GM21447 (cell line): Measurements from ENCODE around the gene MGP.

ENCODE experiments used
- ATAC-seq: cut with Tn5 transposase; IDR thresholded peaks from one replicate; pipeline ENCODE4 v1.9.1; 2021; ENCODE audit not compliant: unreplicated experiment

The MGP gene

GRCh38 chr12:14868916-14869506 lies 16.6 kb downstream of the MGP start:
- no peak for ATAC-seq

DNA sequence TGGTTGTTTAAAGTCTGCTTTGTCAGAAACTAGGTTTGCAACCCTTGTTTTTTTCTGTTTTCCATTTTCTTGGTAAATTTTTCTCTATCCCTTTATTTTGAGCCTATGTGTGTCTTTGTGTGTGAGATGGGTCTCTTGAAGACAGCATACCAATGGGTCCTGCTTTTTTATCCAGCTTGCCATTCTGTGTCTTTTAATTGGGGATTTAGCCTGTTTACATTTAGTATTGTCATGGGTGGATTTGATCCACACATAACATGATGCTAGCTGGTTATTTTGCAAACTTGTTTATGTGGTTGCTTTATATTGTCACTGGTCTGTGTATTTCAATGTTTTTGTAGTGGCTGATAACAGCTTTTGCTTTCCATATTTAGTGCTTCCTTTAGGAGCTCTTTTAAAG lies 25.2 kb downstream of the MGP start:
- no peak for ATAC-seq

- ATAC-seq, result no peak
These were observed 27.1 kb downstream of the MGP start for GRCh38 chr12:14858513-14858912.

GRCh38 chr12:14854586-14855183 lies 31.0 kb downstream of the MGP start:
- no peak for ATAC-seq

GRCh38 chr12:14853961-14854360 lies 31.7 kb downstream of the MGP start:
- no peak for ATAC-seq

GRCh38 chr12:14852880-14853279 lies 32.8 kb downstream of the MGP start:
- no peak for ATAC-seq

- peak; percentile 73 for ATAC-seq
These were observed 34.6 kb downstream of the MGP start for GRCh38 chr12:14850929-14851663.

DNA sequence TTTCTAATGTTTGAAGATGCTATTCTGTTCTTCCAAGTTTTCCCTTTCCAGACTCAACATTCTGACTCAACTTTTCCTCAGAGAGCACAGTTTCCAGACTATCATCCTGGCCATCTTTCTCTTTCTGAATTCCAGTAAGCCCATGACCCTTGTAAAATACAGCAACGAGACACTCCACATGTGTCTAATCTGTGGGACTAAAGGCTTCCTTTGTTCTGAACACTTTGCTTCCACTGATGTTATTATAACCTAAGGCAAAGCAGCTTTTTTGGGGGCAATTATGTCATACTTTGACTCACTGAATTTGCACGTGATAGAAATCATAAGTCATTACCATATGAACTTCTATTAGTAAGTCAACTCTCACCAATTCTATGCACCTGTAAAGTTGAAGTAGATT lies 36.0 kb downstream of the MGP start:
- ATAC-seq, result no peak

DNA sequence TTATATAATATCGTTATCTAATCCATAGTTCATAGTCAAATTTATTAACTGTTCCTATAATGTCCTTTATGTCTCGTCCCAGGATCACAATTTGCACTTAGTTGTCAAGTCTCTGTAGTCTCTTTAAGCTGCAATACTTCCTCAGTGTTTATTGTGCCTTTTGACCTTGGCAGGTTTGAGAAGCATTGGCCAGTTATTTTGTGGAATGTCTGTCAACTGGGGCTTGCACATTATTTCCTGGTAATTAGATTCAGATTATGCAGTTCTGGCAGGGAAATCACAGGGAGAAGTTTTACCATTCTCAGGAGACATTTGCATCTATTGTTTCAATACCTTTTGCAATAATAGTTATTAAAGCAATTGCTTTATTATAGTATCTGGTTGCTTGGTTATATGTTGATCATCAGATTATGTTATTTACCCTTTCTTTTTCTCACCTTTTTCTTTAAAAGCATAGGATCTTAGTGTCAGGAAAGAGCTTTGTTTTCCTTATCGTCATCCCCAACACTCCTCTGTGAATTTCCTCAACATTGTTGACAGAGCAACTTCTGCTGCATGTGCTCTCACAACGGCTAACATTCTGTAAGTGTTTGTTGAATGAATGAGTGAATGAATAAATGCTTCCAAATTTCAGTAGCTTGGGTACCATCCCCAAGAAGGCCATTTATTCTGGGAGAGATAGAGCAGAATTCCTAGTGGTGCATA lies 38.6 kb downstream of the MGP start:
- no peak for ATAC-seq

DNA sequence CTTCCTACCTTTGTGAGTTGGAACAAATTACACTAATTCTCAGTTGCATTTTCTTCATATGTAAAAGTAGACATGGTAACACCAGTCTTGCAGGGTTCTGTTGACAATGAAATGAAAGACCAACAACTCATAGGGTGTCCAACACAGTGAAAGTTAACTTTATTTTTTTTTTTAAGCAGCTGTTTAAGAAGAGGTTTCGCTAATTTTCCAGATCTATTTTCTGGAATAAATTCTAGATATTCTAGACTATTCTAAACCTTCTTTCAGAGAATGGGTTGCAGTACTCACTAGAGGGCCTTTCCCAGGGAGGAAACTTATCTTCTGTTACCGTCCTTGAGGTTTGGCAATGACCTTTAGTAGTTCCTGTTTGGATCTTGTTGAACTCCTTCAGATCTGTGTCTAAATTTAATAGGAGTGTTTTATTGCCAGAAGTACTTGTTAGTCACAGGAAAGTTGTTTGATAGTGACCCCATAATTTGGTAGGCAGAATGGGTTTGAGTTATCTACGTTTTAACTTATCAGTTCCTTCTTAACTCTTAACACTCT lies 39.5 kb downstream of the MGP start:
- no peak for ATAC-seq

- ATAC-seq, result no peak
These were observed 40.3 kb downstream of the MGP start for GRCh38 chr12:14845350-14845750.

- no peak for ATAC-seq
These were observed 41.3 kb downstream of the MGP start for GRCh38 chr12:14844401-14844800.

GRCh38 chr12:14843425-14843887 lies 42.2 kb downstream of the MGP start, which contains the start of gene ART4:
Gene ART4, minus strand, starts transcription at chr12:14843526. Its CDS starts 413 bp downstream, at chr12:14843113.
- ATAC-seq, result no peak

GRCh38 chr12:14842315-14842714 lies 43.3 kb downstream of the MGP start:
- ATAC-seq, result no peak

- no peak for ATAC-seq
These were observed 43.9 kb downstream of the MGP start for GRCh38 chr12:14841761-14842160.

- no peak for ATAC-seq
These were observed 45.0 kb downstream of the MGP start for GRCh38 chr12:14840616-14841015.

DNA sequence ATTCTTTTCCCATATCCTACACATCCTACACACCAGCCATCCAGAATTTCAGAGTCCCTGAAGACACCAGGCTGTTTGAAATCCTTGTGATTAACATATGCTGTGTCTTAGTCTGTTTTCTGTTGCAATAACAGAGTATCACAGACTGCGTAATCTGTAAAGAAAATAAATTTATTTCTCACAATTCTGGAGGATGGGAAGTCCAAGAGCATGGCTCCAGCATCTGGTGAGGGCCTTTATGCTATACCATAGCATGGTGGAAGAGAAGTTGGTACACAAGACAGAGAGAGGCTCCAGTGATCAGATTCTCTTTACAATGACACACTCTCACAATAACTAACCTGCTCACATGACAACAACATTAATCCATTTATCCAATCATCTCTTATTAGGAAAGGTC lies 46.4 kb downstream of the MGP start:
- no peak for ATAC-seq

DNA sequence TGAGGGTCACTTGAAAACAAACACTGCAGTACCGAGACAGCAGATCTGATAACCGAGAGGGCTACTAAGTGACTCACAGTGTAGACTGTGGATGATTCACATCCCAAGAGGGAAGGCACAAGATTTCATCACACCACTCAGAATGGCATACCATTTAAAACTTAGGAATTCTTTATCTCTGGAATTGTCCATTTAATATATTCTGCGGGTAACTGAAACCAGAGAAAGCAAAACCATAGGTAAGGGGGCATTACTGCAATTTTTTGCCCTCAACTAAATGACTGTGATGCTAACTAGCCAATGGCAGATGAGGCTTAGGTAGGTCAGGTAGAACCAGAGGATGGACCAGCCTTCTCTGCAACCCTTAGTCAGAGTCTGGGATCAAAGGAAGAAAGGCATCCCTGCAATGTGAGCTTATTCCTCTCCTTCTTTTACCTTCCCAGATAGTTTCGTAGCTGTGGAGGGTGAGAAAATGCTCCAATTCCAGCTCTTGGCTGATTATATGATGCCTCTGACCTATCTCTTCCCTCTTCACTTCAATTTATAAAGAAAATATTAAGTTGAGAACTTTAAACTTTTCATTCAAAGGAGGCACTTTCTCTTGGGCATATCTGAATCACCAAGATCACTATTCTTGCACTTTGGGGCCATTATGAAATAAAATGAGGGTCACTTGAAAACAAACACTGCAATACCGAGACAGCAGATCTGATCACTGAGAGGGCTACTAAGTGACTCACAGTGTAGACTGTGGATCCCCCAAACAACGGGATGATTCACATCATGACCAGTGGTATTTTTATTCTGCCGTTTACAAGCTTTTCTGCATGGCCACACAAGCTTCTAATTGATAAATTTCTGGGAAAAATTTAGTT lies 49.1 kb downstream of the MGP start:
- ATAC-seq, result no peak

DNA sequence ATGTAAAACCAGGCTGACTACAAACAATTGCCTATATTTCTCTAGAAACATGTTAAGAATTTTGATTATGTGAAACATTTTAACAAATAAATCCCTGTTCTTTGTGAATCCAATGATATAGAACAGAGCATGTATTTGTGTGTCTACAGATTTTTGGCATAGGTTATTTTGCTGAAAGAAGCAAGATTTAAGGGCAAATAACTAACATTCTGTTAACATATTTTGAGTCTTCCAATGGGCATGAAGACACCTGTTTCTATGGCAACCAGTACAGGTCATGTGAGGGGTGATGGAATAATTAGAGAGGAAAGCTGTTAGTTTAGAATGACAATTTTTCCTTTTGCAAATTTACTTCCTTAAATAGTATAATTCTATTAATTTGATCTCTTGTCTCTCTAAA lies 51.1 kb downstream of the MGP start:
- ATAC-seq, result no peak

DNA sequence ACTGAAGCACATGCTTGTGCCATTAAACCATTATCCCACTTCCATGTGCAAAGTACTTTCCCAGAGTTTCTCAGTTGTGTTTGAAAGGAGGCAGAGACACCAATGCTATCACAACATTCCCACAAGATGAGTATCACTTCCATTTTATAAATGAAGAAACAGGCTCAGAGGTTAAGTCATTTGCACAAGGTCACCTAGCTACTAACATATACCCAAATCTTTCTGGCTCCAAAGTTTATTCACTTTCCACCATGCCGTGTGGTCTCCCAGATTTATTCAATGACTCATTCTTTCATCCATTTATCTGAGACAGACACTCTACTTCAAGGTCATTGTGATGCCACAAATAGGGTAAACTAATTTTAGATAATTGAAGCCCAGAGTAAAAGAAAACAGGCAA lies 51.7 kb downstream of the MGP start:
- ATAC-seq, result no peak
